ENCODE data around the gene KATNBL1.
A peak's percentile ranks its signal among the peaks of the same experiment; 100 is the strongest.

KATNBL1 gene

DNA sequence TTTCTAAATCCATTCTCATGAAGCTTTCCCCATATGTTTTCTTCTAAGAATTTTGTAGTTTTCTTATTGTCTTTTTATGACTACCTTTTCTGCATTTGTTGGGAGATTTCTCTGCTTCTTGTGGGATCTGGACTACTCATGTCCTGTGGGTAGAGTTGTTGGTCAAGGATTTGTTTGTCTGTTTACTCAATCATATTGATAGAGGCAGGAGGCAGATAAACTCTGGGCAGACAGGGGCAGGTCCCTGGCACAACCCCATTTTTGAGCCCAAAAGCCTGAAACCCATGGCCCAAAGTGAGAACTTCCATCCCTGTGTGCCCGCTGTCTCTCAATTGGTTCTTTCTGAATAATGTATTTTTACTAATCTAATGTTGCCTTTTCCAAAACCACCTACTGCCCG is 95.7 kb downstream of the KATNBL1 start:
- no peak for DNase-seq

DNA sequence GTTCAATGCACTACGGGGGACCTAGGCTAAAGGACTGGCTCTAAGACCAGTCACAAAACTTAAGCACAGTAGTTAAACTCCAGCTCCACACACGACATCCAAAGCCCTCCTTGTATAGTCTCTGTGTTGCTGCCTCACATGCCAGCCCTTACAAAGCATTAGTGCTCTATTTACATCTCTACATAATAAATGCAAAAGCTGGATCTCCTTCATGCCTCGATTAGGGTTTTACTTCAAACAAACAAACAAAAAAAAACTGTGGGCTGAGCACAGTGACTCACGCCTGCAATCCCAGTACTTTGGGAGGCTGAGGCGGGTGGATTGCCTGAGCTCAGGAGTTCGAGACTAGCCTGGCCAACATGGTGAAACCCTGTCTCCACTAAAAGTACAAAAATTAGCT is 98.4 kb downstream of the KATNBL1 start:
- no peak for DNase-seq

DNA sequence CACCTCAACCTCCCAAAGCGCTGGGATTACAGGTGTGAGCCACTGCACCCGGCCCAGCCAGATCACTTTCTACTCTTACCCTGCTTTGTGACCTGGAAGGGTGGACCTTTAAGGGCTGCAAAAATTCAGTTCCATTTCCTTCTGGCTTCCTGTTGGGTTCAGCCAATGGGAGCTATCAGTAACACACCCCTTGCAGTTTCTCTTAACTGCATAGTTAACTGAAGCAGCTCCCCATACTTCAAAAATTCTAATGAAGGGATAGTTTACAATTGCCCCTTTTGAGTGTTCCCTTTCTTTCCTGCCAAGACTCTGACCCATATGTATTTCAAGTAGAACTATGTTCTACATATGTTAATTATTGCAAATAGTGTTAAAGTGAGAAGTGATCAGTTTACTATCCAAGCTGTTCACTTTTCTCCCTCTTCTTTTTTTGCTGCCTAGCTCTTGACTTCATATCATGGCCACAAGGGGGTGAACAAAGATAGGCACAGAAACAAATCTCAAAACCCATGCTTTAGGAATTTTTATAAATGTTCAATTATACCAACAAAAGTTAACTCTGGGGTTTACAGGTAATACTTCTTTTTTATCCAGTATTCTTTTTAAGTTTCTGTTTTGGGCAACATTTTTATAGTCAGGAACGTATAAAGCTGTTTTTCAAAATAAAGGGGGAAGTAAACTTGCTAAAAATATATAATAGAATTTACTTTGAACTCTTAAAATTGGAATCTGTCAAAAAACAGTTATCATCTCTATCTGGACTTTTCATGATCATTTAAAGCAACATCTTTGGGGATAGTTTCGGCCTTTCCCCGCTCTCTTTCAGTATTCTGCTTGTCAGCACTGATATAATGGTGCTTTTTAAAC is 99.9 kb downstream of the KATNBL1 start:
- peak in 1 of 2 donors; percentile 34 for DNase-seq

DNA sequence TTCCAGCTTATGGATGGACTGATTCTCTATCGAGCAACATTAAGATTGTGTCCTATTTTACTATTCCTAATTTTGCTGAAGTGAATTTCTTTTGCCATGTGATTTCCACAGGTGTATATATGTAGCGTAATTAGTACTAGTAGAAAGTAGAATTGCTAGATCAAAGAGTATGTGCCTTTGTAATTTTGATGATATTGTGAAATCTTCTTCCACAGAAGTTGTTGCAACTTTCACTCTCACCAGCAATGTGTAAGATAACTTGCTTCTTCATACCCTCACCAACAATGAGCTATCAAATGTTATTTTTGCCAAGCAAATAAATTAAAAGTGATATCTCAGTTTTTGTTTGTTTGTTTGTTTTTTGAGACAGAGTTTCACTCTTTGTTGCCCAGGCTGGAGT is 102.6 kb downstream of the KATNBL1 start:
- no peak for DNase-seq

DNA sequence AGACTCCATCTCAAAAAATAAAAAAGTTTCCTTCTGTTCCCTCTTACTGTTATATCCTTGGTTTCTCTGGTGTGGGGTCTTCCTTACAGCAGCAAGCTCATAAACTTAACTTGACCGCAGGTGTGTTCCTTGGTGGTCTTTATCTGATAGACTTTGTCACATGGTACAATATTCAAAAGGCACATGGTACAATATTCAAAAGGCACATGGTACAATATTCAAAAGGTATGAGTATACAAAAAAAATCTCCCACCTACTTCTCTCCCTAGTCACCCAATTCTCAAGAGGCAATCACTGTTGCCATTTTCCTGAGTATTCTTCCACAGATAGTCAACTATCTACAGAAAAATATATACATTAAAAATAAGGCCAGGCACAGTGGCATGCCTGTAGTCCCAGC is 103.5 kb downstream of the KATNBL1 start:
- DNase-seq: no peak

DNA sequence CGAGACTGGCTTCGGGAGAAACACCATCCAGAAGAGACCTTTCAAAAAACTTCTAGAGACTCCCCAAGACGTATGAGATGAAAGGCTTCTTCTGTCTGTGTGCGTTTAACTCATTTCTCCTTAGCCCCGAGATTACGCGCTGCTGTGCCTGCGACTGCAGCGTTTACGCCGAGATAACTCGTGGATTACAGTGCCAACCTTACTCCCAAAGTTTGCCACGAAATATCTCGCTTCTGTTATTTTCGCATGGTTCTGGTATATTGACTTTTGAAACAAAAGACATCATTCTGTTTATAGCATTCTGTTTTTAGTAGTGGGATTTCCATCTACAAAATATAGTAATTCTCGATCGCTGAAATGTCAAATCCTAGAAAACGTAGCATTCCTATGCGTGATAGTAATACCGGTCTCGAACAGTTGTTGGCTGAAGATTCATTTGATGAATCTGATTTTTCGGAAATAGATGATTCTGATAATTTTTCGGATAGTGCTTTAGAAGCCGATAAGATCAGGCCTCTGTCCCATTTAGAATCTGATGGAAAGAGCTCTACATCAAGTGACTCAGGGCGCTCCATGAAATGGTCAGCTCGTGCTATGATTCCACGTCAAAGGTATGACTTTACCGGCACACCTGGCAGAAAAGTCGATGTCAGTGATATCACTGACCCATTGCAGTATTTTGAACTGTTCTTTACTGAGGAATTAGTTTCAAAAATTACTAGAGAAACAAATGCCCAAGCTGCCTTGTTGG is 107.5 kb downstream of the KATNBL1 start:
- no peak for DNase-seq

DNA sequence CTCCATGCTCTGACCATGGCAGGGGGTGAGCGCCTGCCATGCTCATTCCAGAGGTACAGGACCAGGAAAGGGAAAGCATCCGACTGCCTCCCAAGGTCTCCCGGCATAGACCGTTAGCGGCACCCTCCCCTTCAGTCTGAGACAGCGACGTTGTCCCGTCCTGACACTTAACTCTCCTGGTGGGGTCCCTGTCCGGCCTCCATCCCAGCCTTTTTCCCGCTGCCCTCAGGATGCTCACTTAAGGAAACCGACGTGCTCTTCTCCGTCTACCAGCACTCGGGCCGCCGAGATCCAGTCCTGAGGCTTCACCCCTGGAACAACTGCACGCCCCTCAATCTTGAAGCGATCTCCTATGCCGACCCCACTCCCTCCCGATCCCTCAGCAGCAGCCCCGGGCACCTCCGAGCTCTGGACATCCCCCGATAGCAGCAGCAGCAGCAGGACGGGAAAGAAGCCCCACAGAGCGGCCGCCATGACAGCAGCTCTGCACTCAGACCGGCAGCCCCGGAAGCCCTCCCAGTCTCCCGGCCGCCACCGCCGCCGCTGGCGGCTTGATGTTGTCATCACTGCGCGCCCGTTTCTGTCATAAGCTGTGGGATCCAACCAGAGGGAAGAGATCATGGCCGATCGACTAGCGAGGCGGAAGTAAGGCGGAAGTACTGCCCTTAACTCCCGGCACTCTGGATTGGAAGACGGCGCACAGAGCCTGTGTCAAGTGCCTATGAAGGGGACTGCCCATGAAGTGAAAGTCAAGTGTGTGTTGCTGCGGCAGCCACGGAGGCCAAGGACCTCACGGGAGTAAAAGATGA is 108.3 kb downstream of the KATNBL1 start, which contains the start of the genes EMC7 and PGBD4:
Gene EMC7 (minus strand): TSS at position 497 of the 809 bp plus-strand sequence. CDS start 23 bp downstream, at position 474.
Gene PGBD4 (plus strand): TSS at position 718 of the 809 bp plus-strand sequence. CDS start 449 bp downstream, outside the sequence.
- DNase-seq: peak; percentile 99

DNA sequence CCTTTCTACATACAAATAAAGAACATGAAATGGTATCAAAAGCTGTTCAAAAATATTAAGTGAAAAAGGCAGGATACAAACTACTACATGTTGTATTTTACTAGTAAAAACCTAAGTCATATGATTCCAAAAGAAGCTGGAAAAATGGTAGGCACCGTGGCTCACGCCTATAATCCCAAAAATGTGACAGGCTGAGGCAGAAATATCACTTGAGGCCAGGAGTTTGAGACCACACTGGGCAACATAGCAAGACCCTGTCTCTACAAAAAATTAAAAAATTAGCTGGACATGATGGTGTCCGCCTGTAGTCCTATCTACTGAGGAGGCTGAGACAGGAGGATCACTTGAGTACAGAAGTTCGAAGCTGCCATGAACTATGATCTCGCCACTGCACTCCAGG is 110.0 kb downstream of the KATNBL1 start:
- no peak for DNase-seq
